ENCODE data around the gene UGCG.

GRCh38 chr9:111966861-111967291, 70.3 kb downstream of the UGCG start:
- no peak for TF ChIP-seq CTCF (IDR thresholded peaks at IDR 0.05)
- no peak for TF ChIP-seq POLR2A (IDR thresholded peaks at IDR 0.05)

Data from lower leg skin (tissue), 3 donors.